Cardiac septum (tissue), 1 donor: ENCODE results near the gene POLR3C. TPM values are rescaled to one million over a fixed set of nuclear protein-coding genes. Genes with fewer than 3 reads are reported as not detected.
"Not testable (repeated sequence)": the region's sequence is repeated elsewhere in the genome, so short reads cannot be mapped to it uniquely, and the experiment has no call there.

Experiments
- DNase-seq: peaks from one replicate; pipeline ENCODE4 v3.0.0-alpha.2; 2020; ENCODE audit warnings: low spot score
- intact Hi-C: fragments of 100-400 bp; cut with DNase I; formaldehyde crosslinking; loops from one replicate; pipeline ENCODE4 v1.14.0; 2022
- long read RNA-seq: library from polyadenylated mRNA; unstranded; transcript quantifications from one replicate; pipeline ENCODE4 v2.0.0, GENCODE V29; 2021
- total RNA-seq: library from RNA; stranded (reverse); fragmentation: NEBNext Ultra II Directional; extraction: Animal tissue kit (Norgen Biotek cat#: 25700); gene quantifications from one replicate; pipeline ENCODE4 v1.2.1, GENCODE V29; 2021
- donor health status: DM: no; HTN: no; CAD: no.

POLR3C gene
- 14.0 TPM for total RNA-seq
- long read RNA-seq, transcript POLR3C-201 (15 exons, 1,851 nt), result major isoform, 13 of 21 reads
- long read RNA-seq, partial matches to known transcripts, result 5 of 21 reads
- long read RNA-seq, other reads (novel, unspliced or antisense), result 3 of 21 reads

- DNase-seq, result peak; percentile 95
- intact Hi-C loops, result no loop called here
These were observed at the start of gene POLR3C, which contains the start of gene RNF115 for GRCh38 chr1:145823565-145824498. TSS of gene POLR3C (plus strand) at chr1:145824200. CDS start at chr1:145825777, 1,577 bp downstream. TSS of gene RNF115 (minus strand) at chr1:145824095. CDS start at chr1:145823873, 222 bp downstream.

GRCh38 chr1:145777357-145778145 is 46.4 kb upstream of the POLR3C start:
- DNase-seq, result no peak

GRCh38 chr1:145778146-145778540 is 45.9 kb upstream of the POLR3C start:
- intact Hi-C loops, result no loop called here
- DNase-seq, result no peak

More at GRCh38 chr1:145777357-145778145, 46.4 kb upstream of the POLR3C start:
- intact Hi-C loops, result no loop called here

- intact Hi-C loops, result no loop called here
- no peak for DNase-seq
These were observed 41.5 kb upstream of the POLR3C start for GRCh38 chr1:145782272-145783099.

- intact Hi-C loops, result no loop called here
- DNase-seq, result no peak
These were observed 39.6 kb upstream of the POLR3C start for GRCh38 chr1:145784409-145784808.

GRCh38 chr1:145785547-145785946 is 38.5 kb upstream of the POLR3C start:
- intact Hi-C loops, result no loop called here
- DNase-seq, result no peak

GRCh38 chr1:145786271-145786670 is 37.7 kb upstream of the POLR3C start:
- intact Hi-C loops, result no loop called here
- no peak for DNase-seq

- DNase-seq, result no peak
- intact Hi-C loops, result no loop called here
These were observed 35.4 kb upstream of the POLR3C start for GRCh38 chr1:145788580-145788979.

- DNase-seq, intact Hi-C loops: not testable (repeated sequence)
These were observed 32.1 kb upstream of the POLR3C start for GRCh38 chr1:145791860-145792259.

GRCh38 chr1:145792484-145792883 is 31.5 kb upstream of the POLR3C start:
- intact Hi-C loops, result no loop called here
- DNase-seq, result no peak

- DNase-seq, result no peak
- intact Hi-C loops, result no loop called here
These were observed 28.6 kb upstream of the POLR3C start for GRCh38 chr1:145795257-145795881.

- DNase-seq, result no peak
- intact Hi-C loops, result no loop called here
These were observed 27.2 kb upstream of the POLR3C start for GRCh38 chr1:145796753-145797152.

GRCh38 chr1:145799806-145800205 is 24.2 kb upstream of the POLR3C start:
- DNase-seq, result no peak
- intact Hi-C loops, result no loop called here

- intact Hi-C loops, result no loop called here
- no peak for DNase-seq
These were observed 19.6 kb upstream of the POLR3C start for GRCh38 chr1:145804235-145805045.

- DNase-seq, result no peak
- intact Hi-C loops, result no loop called here
These were observed 18.9 kb upstream of the POLR3C start for GRCh38 chr1:145805057-145805456.

GRCh38 chr1:145806408-145806807 is 17.6 kb upstream of the POLR3C start:
- intact Hi-C loops, result no loop called here
- DNase-seq, result no peak

- DNase-seq, result no peak
- intact Hi-C loops, result no loop called here
These were observed 17.2 kb upstream of the POLR3C start for GRCh38 chr1:145806844-145807243.
